NCI-H345 (cell line): Measurements from ENCODE around the gene MLLT1.

Experiments
- DNase-seq: peaks from one replicate; lab custom pipeline; 2025; lab: John Stamatoyannopoulos, UW

The MLLT1 gene

DNA sequence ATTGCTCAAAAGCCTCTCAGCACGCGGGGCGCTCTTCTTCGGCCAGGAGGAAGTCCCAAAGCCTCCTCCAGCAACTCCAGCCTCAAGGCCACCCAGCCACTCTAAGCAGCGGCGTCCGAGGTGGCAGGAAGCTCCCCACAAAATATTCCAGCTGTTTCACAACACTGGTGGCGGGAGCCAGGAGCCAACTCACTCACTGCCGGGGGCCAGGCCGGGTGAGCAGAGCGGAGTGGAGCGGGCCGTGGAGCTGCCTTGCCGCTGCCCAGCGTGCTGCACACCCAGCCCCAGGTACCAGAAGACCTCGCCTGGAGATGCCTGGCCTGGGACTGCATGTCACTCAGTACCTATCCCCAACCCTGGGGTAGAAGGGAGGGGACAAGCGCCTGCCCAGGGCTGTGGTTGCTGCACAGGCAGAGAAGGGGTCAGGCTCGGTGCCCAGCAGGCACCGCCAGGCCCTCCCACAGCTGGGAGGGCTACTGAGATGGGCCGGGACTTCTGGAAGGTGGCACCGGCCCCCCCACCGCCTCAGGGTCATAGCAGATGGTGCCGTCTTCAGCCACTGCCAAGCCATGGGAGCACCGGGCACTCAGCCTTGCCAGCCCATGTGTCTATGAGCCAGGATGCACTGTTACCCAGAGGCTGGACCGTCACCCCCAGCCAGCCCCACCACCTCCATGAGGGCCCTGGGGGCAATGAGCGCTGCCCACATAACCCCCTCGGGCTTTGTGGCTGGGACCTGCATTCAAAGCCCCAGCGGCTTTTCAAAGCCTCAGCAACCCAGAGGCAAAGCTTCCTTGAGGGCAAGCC is 59.2 kb downstream of the MLLT1 start:
- no peak for DNase-seq

DNA sequence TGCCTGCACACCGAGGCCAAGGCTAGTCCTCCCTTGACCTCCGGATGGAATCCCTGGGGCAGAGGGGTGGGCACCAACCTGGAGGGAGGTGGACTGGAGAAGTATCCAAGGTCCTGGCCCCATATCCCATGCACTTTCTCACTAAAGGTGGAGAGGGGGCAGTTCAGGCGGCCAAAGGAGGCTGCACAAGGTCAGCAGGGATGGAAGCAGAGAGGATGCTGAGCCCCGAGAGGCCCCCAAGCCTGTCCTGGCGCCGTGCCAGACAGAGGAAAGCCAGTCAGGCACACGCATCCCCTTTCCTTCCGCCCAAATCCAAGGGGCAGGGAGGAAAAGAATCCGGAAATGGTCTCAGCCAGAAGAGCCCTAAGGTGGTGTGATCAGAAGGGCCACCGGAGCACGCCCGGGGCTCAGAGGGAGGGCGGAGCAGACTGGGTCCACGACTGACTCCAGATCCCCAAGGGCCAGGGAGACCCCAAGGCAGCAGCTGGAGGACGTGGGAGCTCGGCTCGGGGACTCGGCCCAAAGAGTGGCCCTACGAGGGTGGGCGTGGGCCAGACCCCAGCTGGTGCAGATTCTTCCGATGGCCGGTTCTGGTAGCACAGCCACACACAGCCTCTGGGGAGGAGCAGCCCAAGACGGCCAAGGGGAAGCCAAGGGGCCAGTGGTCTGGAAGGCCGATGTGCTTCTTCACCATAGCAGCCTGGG is 60.0 kb downstream of the MLLT1 start:
- DNase-seq: no peak

DNA sequence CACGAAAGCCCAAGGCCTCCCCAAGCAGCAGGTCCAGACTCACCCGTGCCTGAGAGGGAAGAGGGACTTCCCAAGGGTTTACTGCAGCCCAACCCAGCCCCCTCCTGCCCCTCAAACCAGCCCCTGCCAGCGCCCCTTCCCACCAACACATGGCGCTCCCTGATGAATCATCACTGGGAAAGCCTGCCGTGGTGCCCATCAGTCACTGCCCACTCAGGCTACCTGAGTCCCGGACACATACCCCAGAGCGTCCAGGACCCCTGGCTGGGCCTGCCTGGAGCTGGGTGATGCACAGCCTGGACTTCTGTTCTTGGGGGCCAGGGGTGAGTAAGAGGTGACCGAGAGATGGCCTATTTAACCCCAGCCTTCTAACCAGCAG is 60.6 kb downstream of the MLLT1 start:
- DNase-seq: no peak

DNA sequence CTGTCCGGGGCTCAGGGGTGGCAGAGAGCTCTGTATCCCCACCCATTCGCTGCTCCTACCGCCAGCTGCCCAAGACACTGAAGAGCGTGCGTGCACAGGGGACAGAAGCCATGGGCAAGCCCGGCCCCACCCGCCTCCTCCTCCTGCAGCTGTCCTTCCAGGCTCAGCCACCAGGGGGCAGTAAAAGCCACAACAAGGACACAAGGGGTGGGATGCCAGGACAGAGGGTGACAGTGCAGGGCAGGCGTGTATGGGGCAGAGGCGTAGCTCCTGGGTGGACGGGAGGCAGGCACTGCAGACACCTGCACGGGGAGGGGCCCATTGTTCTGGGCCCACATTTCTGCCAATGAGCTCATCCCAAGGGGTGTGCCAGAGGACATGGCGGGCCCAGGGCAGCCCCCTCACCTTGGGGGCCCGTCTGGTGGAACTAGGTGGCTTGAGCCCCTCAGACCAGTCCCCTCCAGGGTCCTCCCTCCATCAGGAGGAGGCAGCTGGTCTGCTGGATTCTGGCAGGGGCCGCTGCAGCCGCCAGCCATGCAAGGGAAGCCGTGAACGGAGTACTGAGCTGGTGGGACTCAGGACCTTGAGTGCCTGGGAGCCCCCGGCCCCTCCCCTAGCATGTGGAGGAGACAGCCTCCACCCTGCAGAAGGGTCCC is 61.2 kb downstream of the MLLT1 start:
- peak; percentile 68 for DNase-seq

DNA sequence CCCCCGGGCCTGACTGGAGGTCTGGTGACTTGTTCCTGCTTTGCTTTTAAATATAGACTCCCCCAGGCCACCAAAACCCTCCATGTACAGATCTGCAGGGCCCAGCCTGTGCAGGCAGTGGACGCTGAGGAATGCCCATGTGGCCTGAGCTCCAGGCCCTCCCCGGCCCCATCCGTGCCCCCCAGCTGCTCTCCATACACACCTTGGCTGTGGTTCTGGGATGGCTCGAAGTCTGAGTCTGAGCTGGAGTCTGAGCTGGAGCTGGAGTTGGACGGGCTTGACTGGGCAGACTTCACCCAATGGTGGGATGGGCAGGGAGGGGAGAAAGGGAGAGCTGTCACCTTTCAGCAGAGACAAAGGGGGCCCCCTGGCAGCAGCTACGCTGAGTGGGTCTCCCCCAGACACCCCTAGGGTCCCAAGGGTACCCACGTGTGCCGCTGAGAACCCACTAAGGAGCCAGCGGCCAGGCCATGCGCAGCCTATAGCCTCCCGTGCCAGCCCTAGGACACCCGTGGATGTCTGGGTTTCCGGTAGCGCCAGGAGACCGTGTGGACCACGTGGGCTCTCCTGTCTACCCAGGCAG is 61.9 kb downstream of the MLLT1 start:
- no peak for DNase-seq

DNA sequence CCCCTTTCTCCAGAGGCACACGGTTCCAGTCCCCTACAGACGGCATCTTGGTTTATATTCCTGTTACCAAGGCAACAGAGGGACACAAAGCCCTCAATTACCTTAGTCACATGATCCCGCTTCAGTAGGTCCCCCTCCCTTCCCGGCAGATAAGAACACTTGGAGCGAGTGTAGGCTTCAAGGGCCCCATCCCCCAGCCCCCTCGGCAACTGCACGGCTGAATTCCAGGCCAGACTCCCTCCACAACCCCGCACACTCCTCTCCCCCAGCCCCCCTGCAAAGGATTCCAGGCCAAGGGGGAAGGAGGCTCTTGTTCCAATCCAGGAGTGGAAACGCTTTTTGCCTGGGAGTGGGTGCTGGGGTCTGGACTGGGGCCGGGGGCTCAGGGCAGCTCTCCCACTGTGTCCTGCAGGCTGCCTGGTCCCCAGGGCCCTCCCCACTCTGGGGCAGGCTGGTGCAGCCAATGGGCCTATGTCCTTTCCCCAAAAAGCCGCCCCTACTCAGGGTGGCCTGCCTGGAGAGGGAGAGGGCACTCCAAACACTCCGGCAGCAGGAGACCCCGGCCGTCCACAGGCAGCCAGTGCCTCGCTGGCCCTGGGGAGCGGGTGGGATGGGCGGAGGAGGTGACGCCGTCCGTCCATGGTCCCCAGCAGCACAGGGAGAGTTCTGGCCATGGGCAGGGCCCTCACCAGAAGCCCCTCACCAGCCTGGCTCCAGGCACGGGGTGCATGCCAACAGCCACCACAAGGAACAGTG is 62.6 kb downstream of the MLLT1 start:
- no peak for DNase-seq

DNA sequence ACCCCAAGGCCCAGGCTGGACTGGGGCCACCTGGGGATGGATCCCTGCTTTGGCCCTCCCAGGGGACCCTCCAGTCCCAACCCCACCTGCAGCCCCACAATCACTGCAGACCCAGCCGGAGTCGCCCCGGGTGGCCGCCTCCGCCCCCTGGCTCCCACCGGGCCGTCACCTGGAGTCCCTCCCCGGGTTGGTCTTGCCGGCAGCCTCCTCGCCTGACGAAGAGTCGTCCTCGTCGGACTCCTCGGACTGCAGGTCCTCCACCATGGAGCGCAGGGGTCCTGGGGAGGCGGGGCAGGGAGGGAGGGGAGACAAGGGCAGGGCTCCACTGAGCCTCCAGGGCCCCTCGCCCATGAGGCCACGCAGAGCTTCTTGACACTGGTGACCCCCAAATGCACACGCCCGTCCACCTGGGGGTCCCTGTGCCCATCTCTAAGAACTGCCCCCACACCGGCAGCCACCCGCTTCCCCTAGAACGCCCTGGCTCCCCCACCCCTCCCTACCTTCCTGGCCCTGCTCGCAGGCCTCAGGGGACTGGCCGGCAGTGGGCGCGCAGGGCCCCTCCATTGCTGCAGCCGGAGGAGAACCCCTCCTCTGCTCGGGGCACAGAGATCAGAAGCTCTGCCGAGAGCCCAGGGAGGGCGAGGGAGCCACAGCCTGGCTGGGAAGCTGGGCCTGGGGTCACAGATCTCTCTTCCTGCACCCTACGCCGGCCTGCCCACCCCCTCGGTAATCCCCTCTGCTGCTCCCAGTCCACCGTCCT is 63.4 kb downstream of the MLLT1 start:
- DNase-seq: no peak

DNA sequence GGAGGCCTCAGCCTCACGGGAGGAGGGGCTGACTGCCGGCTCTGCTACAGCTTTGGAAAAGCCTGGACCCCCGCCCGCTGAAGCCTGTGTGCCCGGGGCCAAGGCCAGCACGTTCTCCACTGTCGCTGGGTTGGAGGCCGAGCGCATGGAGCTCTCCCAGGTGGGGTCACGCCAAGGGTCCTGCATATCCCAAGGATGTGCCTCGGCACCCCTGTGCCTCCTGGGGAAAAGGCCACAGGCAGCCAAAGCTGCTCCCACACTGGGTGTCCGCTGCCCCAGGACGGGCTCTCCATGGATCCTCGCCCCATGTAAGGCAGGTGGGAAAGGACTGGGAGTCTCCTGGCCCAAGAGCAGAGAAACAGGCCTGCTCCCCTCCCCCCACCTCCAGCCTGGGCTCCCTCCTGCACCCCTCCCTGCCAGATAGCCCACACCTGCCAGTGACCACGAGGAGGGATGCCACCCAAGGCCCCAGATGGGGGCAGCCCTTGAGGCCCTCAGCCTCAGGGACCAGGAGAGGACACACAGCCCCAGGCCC is 64.0 kb downstream of the MLLT1 start:
- DNase-seq: no peak

DNA sequence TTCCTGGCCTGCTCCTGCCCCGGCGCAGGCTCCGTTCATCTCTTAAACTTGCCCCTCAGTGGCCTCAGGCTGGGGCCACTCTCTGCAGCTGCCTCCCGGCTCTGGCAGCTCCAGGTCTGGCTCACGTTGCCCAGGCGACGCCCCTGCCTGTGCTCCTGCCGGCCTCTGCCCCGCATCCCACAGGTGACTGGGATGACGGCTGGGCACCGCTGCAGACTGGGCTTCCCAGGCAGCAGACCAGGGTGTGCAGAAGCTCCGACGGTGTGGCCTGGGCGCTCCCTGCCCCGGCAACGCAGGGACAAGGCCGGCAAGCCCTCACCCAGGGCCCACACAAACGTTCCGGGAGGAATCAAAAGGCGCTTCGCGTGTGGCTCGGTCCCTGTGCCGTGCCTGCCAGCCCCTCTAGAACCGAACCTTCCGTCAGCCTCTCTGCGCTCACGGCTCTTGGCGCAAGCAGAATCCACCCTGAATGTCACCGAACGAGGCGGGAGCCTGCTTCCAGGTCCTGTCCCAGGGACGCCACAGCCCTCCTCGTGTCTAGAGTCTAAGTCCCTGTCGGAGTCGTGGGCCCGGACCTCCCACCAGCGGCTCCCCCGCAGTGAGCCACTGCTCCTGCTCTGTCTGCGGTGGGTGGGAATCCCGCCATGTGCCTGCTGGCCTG is 64.8 kb downstream of the MLLT1 start:
- DNase-seq: no peak

DNA sequence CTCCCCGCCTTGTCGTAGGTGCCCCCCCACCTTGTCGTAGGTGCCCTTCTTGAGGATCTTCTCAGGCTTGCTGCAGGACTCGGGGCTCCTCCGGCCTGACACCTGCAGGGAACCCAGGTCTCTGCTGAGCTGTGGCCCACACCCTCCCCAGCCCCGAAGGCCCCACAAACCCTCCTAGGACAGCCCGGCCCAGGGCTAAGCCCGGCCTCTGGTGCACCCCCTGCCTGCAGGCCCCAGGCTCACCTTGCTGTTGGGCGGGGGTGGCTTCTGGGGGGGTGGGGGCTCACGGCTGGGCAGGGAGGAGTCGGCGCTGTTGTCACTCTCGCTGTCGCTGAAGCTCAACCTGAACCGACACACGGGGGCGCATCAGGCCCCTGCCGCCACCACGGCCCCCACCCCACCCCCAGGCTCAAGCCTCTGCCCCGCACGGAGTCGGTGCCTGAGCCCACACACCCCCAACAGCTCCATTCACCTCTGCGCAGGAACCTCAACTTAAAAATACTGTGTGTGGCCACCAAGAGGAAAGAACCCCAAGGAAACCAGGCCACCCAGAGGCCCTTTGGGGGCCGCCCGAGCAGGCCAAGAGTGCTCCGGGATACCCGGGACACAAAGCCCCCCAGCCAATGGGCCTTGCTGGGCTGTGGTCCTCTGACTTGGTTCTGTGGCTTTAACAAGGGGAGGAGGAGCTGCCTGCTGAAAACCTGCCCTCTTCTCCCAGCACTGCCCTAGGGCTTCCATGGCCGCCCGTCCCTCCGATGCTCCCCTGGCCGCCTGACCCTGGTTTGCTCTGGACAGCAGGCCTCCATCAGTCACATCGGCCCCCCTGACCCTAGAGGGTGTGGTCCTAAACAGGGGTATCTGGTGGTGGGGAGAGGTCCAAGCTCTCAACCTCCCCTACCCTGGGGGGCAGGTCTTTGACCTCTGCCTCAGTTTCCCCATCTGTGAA is 65.8 kb downstream of the MLLT1 start:
- DNase-seq: no peak

DNA sequence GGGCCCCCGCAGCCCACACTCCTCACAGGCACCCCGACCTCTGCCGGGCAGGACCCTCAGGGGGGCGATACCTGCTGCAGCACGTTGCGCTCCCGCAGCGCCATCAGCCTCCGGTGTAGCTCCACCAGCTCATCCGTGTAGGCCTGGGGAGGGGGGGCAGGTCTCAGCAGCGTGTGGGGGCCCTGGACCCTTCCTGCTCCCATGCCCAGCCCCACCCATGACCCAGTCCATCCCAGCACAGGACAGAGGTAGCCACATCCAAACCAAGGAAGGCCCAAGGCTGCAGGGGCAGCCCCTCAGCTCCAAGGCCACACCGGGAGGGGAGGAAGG is 66.5 kb downstream of the MLLT1 start:
- DNase-seq: no peak

DNA sequence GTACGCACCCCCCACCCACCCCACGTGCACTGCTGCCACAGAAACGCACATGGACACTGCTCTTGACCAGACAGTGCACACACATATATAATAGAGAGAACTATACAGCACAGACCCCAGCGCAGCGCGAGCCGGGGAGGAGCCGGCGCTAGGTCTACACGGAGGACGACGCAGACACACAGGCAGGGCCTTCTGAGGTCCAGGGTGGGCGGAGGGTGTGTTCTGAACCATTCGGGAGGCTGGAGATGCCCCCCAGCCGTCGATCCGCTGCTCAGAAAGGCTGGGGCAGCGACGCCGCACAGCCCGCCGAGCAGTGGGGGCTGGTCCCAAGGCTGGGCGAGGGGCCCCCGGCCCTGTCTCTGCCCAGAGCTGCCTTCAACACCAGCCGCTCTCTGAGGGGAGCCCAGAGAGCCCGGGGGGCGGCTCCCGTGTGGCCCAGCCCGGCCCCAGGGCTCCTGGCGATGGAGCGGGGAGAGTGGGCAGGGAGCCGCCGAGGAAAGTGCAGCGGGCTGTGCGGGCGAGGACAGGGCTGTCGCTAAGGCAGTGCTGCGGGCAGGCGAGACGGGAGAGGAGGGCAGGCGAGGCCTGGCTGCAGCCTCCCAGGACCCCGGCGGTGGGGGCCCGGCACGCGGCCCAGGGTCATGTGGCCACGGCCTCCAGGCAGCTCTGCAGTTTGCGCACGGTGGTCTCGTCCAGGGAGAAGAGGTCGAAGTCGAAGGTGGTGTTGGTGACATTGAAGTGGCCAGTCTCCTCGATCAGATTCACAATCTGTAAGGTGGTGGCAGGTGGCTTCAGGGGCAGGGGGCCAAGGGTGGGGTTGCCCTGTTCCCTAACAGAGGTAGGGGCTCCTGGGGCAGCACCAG is 67.1 kb downstream of the MLLT1 start:
- DNase-seq: no peak

DNA sequence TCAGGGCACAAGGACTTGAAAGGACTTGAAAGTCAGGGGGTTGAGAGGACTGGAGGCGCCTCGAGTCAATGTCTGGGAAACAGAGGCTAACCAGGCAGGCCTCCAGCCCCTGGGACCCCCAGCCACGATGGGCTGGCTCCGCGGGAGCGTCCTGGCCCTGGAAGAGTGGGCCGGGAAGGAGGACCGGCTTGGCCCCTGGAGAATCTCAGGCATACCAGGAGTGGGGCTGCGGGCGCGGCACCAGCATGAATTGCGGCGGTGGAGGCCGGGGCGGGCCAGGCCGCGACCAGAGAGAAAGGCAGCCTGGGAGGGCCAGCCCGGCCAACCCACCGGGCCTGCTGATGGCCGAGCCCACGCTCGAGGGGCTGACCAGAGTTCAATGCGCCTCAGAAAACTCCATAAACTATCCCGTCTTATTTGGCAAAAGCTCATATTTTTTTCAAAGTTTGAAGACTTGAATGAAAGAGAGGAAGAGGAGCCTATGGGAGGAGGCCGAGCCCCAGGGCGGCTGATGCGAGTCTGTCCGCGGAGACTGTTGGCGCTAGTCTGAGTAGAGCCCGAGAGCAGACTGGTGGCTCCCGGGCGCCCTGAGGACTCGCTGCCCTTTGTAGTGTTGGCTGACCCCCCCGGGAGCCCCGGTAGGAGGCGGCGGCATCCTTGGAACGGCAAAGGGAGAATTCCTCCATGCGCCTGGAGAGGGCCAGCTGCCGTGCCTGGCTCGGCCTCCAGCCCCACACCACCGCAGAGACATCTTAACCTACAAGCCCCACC is 68.0 kb downstream of the MLLT1 start:
- no peak for DNase-seq

DNA sequence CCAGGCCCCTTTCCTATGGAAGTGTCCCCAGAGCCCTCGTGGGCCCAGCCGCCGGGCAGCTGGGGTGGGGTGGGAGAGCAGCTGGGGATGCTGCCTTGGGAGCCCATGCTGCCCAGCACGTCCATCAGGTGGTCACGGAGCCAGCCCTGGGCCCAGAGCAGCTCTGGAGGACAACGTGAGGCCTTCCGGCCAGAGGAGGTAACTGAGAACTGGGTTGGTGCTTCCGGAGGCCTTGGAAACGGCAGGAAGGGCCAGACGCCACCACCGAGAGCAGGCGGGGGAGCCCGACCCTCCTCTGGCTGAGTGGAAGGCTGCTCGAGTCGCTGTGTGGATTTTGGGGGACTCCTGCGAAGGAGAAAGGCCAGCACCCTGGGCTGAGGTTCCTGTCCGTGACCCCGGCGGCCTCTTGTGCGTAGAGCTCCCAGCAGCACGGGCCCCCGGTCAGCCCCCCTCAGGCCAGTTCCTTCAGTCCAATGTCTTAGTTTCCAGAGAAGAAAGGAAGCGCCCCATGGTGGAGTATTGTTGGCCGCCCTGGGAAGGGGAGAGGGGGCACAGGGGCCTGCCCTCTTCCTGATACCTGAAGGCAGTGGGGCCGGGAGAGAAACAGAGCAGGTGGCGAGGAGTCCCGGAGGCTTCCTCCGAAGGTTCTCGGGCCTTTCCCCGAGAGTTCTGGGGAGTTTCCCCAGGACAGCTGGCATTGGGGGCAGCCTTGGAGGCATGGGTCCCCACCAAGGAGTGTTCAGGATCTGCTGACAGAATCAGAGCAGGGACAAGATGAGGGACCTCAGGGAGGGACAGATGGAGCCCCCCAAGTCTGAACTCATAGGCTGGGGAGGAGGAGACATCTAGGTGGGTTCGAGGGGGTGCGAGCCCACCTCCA is 68.8 kb downstream of the MLLT1 start:
- DNase-seq: no peak

DNA sequence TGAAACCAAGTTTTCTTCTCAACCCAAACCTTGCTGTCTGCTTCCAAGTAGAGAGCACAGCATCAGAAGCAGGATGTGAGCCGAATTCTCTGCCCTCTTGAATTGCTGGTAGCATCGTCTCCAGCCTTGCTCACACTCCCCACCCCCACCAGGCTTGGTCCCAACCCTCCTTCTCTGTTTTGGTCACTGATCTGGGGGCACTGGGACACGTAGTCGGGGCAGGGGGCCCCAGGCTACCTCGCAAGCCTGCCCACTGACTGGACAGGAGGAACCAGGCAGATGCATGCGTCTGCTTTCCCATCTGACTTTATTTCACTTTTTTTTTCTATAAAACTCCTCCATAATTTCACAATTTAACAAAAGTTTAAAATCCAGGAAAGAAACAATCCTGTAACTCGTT is 69.7 kb downstream of the MLLT1 start:
- no peak for DNase-seq

DNA sequence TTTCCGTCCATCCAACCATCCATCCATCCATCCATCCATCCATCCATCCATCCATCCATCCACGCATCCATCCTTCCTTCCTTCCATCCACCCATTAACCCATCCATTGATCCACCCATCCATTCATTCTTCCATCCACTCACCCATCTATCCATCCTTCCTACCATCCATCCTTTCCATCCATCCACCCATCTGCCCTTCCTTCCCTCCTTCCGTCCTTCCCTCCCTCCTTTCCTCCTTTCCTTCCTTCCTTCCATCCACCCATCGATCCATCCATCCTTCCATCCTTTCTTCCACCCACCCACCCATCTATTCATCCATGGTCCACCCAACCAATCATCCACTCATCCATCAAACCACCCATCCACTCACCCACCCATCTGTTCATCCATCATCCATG is 70.1 kb downstream of the MLLT1 start:
- no peak for DNase-seq

DNA sequence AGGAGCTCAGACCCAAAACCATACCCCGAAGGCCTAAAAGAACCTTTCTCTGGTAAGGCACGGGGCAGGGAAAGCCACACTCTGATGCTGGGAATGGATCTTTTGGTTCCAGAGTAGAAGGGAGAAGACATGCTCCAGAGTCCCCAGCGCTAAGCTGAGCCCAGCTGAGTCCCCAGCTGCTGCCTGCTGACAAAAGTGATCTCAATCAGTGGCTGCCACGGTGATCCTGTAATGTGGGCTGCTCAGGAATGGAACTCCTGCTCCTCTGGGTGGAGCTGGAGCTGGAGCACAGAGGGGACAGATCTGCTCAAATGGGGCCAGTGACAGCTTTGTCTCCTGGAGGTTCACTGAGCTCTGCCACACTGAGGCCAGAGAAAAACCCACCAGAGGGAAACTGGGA is 70.5 kb downstream of the MLLT1 start:
- DNase-seq: no peak
